ENCODE measurements around the gene PSG6. TPM values are rescaled to one million over a fixed set of nuclear protein-coding genes. Genes with fewer than 3 reads are reported as not detected.

The PSG6 gene
- total RNA-seq (2022; extraction: Qiagen RNA extraction; ENCODE audit: low read depth) = 0.06 to 0.13 TPM in 2 of 5 replicates, not detected in the others

GRCh38 chr19:42917634-42918033 lies at the start of gene PSG6:
Gene PSG6, minus strand, starts transcription at chr19:42917894. Its CDS starts 102 bp downstream, at chr19:42917792.

GRCh38 chr19:42937107-42937506 lies 19.4 kb upstream of the PSG6 start, which contains the start of gene PSG7:
Gene PSG7, minus strand, starts transcription at chr19:42937207. Its CDS starts 131 bp downstream, at chr19:42937076.

GRCh38 chr19:42879613-42880012 lies 38.1 kb downstream of the PSG6 start, which contains the start of gene PSG1:
Gene PSG1, minus strand, starts transcription at chr19:42879713. Its CDS starts 132 bp downstream, at chr19:42879581.

Other genes with a start within 250 kb of the PSG6 start
- gene PSG3, start 177.4 kb downstream of the PSG6 start, total RNA-seq (2022; extraction: Qiagen RNA extraction; ENCODE audit: low read depth) = 0.11 to 0.18 TPM (median 0.14 TPM) in 4 of 5 replicates, not detected in the other
- 0.13 to 0.28 TPM (median 0.17 TPM) in 5 replicates for gene PSG8, start 152.2 kb downstream of the PSG6 start, total RNA-seq (2022; extraction: Qiagen RNA extraction; ENCODE audit: low read depth)
- 0.21 to 0.52 TPM (median 0.33 TPM) in 5 replicates for gene PSG1, start 38.2 kb downstream of the PSG6 start, total RNA-seq (2022; extraction: Qiagen RNA extraction; ENCODE audit: low read depth)
- 0.06 to 0.26 TPM (median 0.09 TPM) in 5 replicates for gene PSG7, start 19.3 kb upstream of the PSG6 start, total RNA-seq (2022; extraction: Qiagen RNA extraction; ENCODE audit: low read depth)
- gene PSG11, start 108.6 kb upstream of the PSG6 start, total RNA-seq (2022; extraction: Qiagen RNA extraction; ENCODE audit: low read depth) = not detected in 5 replicates
- 0.05 TPM in 1 of 5 replicates, not detected in the others for gene PSG2, start 164.8 kb upstream of the PSG6 start, total RNA-seq (2022; extraction: Qiagen RNA extraction; ENCODE audit: low read depth)

Measured in A549 treated with DMSO at 1 μM for 4 hours (cell line).